Choroid plexus epithelial cell (primary cell): ENCODE measurements around the gene RPS24.

Experiments used
- DNase-seq: peaks from one replicate; pipeline ENCODE4 v3.0.0-alpha.2; 2010; ENCODE audit warnings: low read depth
- H3K4me3 ChIP-seq: 2 replicates; pipeline ENCODE4 v1.5.1; 2011; ENCODE audit warnings: low read depth, mild to moderate bottlenecking, control low read depth, low read length, moderate library complexity
- CTCF ChIP-seq: conservative IDR thresholded peaks from 2 replicates; pipeline ENCODE4 v1.5.1; 2011; ENCODE audit warnings: low read depth, mild to moderate bottlenecking, control low read depth, inconsistent platforms, low read length, moderate library complexity

The RPS24 gene

GRCh38 chr10:78025685-78026364 lies 7.8 kb upstream of the RPS24 start:
- H3K4me3 ChIP-seq = no peak overlapping the region
- TF ChIP-seq CTCF = no peak
- no peak for DNase-seq

GRCh38 chr10:78028438-78029268 lies 5.0 kb upstream of the RPS24 start:
- TF ChIP-seq CTCF = no peak
- H3K4me3 ChIP-seq = peak overlapping the region; percentile 100
- peak; percentile 64 for DNase-seq

- H3K4me3 ChIP-seq = peak within 1 kb of the TSS; percentile 100
- DNase-seq = peak; percentile 99
- peak; percentile 58 for TF ChIP-seq CTCF
Measured at GRCh38 chr10:78029269-78030226, 4.1 kb upstream of the RPS24 start, which contains the start of gene POLR3A. Gene POLR3A (minus strand): TSS chr10:78029515. CDS start chr10:78029407, 108 bp downstream.

- H3K4me3 ChIP-seq = peak overlapping the region; percentile 58
- TF ChIP-seq CTCF = no peak
Measured at GRCh38 chr10:78033387-78033636, 351 bp upstream of the RPS24 start.

GRCh38 chr10:78035025-78035424 lies 1.4 kb downstream of the RPS24 start:
- H3K4me3 ChIP-seq = peak overlapping the region; percentile 80
- no peak for TF ChIP-seq CTCF
- no peak for DNase-seq

More at GRCh38 chr10:78033387-78033636, 351 bp upstream of the RPS24 start:
- DNase-seq = no peak

- DNase-seq = no peak
- no peak overlapping the region for H3K4me3 ChIP-seq
- no peak for TF ChIP-seq CTCF
Measured at GRCh38 chr10:78035437-78035836, 1.8 kb downstream of the RPS24 start.
